Stimulated activated CD4-positive, alpha-beta T cell treated with anti-CD3 and anti-CD28 coated beads, TNF-alpha, amount 100 ng/mL, for 48 hours (primary cell): ENCODE results near the gene CEMIP.

Experiments
- DNase-seq, 3 donors: peaks; one replicate each; pipeline ENCODE4 v3.0.0-alpha.2; 2020; ENCODE audit warnings: low read depth in 3 of 3

Gene CEMIP

GRCh38 chr15:80924278-80924677, 145.1 kb downstream of the CEMIP start:
- DNase-seq: no peak

GRCh38 chr15:80925597-80926059, 146.5 kb downstream of the CEMIP start:
- no peak for DNase-seq

GRCh38 chr15:80926126-80926525, 147.0 kb downstream of the CEMIP start:
- DNase-seq: no peak

GRCh38 chr15:80929225-80929624, 150.1 kb downstream of the CEMIP start:
- no peak for DNase-seq

GRCh38 chr15:80929689-80930088, 150.5 kb downstream of the CEMIP start:
- no peak for DNase-seq

GRCh38 chr15:80931191-80931590, 152.0 kb downstream of the CEMIP start:
- no peak for DNase-seq

GRCh38 chr15:80931721-80932512, 152.7 kb downstream of the CEMIP start:
- DNase-seq: no peak

GRCh38 chr15:80932513-80932815, 153.3 kb downstream of the CEMIP start:
- no peak for DNase-seq

- DNase-seq: no peak
Observed at GRCh38 chr15:80932989-80933388, 153.8 kb downstream of the CEMIP start.

GRCh38 chr15:80934761-80935221, 155.6 kb downstream of the CEMIP start:
- DNase-seq: no peak

- no peak for DNase-seq
Observed at GRCh38 chr15:80936288-80937078, 157.3 kb downstream of the CEMIP start.

GRCh38 chr15:80937718-80938117, 158.5 kb downstream of the CEMIP start:
- no peak for DNase-seq

GRCh38 chr15:80939216-80939615, 160.0 kb downstream of the CEMIP start:
- DNase-seq: no peak

- DNase-seq: no peak
Observed at GRCh38 chr15:80940331-80940730, 161.2 kb downstream of the CEMIP start.

GRCh38 chr15:80940851-80941250, 161.7 kb downstream of the CEMIP start:
- no peak for DNase-seq

- DNase-seq: no peak
Observed at GRCh38 chr15:80942266-80942665, 163.1 kb downstream of the CEMIP start.

- DNase-seq: no peak
Observed at GRCh38 chr15:80942746-80943565, 163.8 kb downstream of the CEMIP start.

- no peak for DNase-seq
Observed at GRCh38 chr15:80944818-80945217, 165.6 kb downstream of the CEMIP start.

GRCh38 chr15:80945605-80946004, 166.4 kb downstream of the CEMIP start:
- DNase-seq: no peak

GRCh38 chr15:80946576-80946975, 167.4 kb downstream of the CEMIP start:
- DNase-seq: no peak

- no peak for DNase-seq
Observed at GRCh38 chr15:80948651-80949292, 169.6 kb downstream of the CEMIP start.

- no peak for DNase-seq
Observed at GRCh38 chr15:80949756-80950155, 170.6 kb downstream of the CEMIP start.
